GM18511 (cell line): ENCODE results near the gene XRCC5.

Experiments used
- ATAC-seq: cut with Tn5 transposase; IDR thresholded peaks from one replicate; pipeline ENCODE4 v1.9.1; 2021; ENCODE audit warnings: mild to moderate bottlenecking, moderate library complexity; ENCODE audit not compliant: unreplicated experiment

XRCC5 gene

DNA sequence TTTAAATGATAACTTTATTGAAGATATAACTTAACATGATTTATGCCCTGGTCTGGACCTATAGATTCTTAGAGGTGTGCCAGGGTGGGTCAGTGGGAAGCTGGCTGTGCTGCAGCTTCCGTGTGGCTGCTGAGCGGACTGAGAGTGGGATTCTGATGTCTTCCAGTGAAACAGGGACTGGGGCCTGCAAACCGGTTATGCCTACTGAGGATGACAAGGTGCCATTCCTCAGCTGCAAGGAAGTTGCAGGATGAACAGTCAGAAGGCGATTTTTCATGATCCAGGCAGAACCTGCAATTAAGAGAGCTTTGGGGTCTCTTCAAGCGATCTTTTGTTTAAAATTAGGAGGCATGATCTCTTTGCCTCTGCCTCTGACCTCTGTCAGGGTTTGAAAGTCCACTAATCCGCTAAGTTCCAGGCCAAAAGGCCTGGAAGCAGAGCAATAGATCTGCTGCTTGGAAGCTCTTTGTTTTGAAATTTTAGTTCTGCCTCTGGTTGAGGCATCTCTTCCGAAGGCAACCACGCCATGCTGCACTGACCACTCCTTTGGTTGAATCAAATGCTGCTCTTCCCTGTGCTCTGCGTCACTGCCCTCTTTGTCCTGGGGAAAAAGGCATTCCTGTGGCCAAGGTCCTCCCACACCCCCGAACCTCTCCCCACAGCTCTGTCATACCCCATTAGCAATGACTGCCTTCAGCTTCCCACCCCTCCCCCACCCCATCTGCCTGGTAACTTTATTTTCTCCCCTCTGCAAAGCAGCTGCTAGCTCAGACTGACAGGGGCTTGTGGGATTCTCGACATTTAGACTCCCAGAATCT is 25.5 kb upstream of the XRCC5 start:
- no peak for ATAC-seq

DNA sequence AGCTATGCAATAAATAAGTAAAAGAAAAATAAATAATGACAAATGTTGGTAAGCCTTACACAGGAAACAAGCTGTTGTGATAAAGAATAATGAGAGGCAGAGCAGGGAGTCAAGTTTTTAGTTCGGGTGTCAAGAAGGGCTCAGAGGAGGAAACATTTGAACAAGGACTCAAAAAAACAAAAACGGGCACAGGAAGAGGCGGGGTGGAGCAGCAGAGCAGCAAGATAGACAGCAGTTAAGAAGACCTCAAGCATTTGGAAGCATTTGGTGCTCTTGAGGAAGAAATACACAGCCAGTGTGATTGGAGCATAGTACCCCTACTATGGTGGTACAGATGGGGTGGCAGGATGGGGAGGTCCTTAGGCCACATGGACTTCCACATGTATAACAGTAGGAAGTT is 24.6 kb upstream of the XRCC5 start:
- no peak for ATAC-seq

DNA sequence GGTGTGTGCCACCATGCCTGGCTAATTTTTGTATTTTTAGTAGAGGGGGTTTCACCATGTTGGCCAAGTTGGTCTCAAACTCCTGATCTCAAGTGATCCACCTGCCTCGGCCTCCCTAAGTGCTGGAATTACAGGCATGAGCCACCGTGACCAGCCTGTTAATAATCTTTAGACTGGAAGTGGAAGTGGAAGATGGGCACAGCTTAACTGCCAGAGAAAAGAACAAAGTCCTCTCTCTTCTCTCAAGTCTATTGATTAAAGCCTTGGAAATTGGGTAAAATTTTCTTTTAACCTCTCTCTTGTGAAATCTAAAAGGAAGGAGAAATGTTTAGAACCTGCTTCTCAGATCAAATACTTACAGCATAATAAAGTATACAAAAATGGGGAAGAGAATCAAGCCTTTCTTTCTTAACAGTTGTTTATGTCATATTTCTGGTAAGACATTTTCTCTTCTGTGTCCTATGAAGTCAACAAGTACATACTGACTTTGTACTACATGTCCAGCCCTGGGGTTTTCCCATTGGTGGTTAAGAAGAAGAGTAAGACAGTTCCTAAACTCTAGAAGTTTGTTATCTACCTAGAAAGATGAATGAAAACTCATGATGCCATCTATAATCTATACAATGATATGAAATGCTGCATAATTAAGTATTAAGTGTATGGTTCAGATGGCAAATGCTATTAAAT is 22.8 kb upstream of the XRCC5 start:
- no peak for ATAC-seq

DNA sequence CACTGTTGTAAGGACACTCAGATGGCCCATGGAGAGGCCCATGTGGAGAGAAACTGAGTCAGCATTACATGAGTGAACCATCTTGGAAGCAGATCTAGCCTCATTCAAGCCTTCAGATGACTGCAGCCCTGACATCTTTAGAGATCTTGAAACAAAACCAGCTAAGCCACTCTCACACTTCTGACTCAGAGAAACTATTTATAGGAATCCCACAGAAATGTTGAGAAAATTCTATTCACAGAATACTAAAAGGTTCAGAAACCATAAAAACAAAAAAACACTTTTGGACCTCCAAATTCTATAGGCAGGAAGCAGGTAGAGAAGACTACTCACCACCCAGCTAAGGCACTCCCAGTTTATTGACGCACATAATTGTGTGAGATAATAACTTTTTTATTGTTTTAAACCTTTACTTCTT is 18.8 kb upstream of the XRCC5 start:
- ATAC-seq = peak; percentile 70

DNA sequence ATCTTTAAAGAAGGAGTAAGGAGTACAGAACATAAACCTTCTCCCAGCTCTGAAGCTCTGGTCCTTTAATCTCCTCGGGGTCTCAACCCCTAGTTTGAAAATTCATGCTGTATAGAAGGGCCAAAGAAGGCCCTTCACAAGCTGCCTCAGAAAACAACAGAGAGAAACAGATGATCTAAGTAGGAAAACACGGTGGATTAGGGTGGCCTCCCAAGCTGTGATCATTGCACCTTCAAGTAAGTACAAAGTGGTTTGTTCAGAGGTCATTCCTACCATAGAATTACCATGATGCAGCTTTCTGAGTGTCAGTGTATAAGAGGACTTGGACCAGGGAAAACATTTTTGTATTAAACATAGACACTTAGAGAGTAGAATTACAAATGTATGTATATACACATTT is 16.5 kb upstream of the XRCC5 start:
- no peak for ATAC-seq

DNA sequence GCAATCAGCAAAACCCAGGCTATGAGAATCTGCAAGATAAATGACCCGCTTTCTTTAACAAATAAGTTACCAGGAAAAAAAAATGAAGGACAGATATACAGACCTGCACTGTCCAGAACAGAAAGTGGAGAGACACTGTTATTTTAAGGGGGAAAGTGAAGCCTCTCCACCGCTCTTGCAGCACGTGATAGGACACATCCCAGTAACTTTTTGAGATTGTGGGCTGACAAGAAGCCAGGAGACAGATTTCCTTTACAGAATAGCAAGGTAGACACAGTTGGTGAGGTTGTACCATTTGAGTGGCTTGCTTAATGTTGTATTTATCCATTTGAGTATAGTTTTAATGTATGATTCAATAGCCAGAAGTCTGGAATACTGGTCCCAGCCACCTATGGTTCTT is 14.4 kb upstream of the XRCC5 start:
- no peak for ATAC-seq

DNA sequence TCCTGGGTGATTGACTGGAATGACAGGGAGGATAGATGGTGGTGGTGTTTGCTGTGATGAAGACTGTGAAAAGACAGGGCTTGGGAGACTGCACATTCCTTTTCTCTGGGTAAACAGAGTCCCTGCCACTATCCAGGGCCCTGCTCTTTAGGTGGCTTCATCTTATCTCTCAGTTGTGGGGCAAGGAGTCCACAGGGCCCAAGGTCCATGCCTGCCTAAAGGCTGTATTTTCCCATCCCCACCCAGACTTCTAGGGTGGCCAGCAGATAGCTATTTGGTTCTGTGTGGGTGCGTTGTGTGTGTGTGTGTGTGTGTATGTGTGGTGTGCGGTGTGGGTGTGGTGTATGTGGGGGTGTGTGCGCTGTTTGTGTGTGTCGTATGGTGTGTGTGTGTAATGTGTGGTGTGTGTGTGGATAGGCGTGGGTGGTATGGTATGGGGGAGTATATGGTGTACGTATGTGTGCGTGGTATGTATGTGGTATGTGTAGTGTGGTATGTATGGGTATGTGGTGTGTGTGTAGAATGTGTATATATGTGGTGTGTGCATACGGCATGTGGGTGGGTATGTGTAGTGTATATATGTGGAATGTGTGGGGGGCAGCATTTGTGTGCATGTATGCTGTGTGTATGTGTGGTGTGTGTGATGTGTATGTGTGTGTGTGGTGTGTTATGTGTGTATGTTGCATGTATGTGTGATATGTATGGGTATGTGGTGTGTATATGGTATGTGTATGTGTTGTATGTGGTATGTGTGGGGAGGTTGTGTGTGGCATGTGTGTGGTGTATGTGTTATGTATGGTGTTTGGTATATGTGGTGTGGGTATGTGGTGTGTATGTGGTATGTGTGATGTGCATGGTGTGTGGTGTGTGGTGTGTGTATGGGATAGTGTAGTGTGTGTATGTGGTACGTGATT is 10.5 kb upstream of the XRCC5 start:
- ATAC-seq = no peak

DNA sequence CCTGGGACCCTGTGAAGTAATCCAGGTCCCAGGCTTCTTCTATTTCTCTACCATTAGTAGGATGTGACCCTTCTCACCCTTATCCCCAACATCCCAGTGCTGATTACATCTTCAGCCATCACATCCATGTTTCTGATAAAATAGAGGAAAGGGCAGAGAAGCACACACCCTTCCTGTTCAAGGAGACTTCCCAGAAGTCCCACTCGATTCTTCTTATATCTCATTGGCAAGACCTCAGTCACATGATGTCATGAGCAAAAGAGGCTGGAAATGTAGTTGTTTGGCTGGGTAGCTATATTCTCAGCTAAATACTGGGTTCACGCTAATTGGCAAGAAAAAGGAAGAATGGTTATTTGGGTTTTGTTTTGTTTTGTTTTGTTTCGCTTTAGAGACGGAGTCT is 8.0 kb upstream of the XRCC5 start:
- ATAC-seq = no peak

DNA sequence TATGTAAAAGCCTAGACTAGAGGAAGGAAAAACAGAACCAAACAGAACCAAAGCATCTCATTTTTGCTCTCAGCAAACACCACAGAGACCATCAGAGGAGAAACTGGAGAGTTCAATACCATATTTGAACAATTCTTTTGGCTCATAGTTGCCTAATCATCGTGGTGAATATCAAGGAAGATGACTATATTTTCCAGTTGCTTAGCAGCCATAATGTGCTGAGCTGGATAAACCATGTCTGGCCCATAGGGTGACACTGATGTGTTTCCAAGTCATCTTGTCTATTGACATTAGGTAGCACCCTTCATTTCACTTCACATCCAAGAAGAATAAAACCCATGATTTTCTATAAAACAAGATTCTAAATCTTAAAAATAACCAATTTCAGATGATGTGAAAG is 5.9 kb upstream of the XRCC5 start:
- no peak for ATAC-seq

DNA sequence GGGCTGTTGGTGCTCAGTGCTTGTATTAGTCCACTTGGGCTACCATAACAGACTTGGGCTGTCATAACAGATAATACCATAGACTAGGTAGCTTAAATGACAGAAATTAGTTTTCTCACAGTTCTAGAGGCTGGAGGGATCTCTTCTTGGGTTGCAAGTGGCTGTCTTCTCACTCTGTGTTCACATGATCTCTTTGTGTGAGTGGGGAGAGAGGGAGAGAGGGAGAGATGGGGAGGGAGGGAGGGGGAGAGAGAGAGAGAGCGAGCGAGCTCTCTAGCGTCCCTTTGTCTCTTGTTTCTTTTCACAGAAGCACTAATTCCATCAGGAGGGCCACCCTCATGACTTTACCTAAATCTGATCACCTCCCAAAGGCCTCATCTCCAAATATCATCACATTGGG is 4.5 kb upstream of the XRCC5 start:
- ATAC-seq = no peak

DNA sequence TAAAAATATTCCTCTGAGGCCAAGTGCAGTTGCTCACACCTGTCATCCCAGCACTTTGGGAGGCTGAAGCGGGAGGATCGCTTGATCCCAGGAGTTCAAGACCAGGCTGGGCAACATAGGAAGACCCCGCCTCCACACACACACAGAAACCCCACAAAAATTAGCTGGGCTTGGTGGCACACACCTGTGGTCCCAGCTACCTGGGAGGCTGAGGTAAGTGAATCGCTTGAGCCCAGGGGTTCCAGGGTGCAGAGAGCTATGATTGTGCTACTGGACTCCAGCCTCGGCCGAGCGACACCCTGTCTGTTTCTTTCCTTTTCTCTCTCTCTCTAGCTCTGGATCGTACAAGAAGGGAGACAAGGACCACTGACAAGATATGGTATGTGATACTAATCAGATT is 1.8 kb upstream of the XRCC5 start:
- no peak for ATAC-seq

DNA sequence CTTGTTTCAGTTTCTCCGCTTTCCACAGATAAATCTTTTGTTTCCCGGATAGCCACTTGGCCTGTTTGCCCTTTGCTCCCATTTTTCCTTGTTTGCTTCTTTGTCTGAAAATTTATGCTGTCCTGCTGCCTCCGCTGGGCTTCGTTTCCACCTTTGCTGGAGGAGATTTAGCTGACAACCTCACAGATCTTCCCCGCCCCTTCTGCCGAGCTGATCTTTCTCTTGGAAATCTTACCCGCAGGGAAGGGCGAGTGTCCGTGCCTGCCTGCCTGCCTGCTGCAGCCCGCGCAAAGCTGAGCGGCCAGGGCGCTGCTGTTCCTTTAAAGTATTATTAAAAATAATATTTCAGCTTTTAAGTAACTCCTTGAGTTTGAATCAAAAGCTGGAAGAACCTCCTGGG is 1.4 kb upstream of the XRCC5 start:
- no peak for ATAC-seq

DNA sequence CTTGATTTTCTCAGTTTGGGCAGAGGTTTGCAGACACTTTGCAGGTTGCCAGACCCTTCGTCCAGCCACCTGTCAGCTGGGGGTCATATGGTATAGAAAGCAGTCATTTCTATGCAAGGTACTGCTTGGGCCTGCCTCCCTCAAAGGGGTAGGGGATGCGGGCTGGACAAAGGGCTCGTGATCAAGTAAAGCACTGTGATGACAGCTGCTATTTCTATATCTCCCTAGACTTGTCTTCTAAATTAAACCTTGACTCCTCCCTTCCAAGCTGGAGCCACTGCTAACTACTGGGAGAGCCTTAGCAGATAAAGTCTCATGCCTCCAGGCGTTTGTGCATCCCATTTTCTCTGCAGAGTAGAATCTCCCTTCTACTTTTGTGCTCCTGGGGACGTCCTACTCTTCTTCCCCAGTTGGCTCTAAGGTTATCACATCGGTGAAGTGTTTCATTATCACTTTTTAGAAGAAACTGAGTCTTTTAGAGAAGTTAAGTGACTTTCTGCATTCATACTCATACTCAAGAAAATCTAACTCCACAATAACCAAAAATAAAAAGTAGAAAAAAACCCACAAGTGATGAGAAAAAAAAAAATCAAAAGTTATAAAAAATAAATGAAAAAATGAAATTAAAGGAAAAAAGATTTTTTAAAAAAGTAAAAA is 710 bp upstream of the XRCC5 start:
- ATAC-seq = no peak

DNA sequence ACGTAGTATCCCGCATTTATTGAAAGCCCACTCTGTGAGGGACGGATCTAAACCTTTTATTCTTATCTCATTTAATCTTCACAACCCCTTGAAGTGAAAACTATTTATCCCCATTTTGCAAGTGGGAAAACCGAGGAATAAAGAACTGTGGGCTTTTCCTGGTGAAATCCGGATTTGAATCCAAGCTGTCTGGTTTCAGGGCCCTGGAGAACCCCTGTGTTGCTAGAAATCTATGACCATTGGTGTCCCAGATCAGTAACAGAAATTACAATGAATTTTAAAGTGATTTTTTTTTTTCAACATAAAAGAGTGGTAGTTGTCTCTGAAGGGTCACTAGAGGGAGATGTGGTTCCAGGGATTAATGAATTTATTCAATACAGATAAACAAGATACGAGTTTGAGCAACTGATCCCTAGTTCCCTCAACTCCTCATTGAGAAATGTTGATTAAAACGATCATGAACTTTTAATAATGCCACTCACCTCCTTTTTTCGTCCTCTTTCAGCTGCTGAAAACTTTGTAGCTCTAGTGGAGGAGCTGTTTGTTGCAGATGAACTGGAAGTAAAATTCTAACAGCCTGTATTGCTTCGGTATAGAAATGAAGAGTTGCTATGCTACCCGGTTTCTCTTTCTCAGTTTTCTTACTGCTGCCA is 940 bp downstream of the XRCC5 start:
- ATAC-seq = no peak

DNA sequence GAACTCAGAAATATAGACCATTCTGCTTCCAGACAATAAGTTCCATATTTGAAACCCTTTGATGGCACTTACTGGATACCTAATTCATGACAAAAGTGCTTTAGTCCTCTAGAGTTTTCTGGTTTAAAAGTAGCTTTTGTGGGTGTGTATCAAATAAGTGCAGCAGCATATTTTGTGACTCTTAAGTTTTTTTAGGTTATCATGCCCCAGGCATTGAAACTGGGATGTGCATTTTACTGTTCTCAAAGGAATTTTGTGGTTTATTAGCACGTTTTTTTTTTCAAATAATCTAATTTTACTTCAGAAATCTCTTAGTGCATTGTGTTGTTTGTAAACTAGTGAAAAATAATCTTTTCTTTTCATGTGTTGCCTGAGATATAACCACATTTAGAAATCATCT is 1.5 kb downstream of the XRCC5 start:
- no peak for ATAC-seq

DNA sequence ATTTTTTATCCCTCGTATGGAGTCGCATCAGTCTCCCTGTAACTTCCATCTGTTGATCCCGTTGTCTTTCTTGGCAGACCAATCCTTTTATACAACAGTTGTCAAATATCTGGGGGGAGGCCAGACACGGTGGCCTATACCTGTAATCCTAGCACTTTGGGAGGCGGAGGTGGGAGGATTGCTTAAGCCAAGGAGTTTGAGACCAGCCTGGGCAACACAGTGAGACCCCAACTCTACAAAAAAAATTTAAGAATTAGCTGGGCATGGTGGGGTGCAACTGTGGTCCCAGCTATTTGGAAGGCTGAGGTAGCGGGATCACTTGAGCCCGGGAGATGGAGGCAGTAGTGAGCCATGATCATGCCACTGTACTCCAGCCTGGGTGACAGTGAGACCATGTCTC is 2.0 kb downstream of the XRCC5 start:
- no peak for ATAC-seq

DNA sequence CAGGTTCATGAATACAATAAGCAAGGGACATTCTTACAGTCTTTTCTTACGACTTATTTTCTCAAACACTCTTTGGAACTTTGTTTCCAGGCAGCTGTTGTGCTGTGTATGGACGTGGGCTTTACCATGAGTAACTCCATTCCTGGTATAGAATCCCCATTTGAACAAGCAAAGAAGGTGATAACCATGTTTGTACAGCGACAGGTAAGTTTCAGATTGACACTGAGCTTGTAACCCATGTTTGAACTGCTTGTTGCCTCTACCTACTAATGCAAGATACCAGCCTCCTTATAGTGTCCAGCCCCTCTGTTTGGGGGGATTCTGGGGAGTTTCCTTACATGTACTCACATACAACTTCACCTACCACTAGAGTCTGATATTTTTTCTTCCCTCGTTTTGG is 3.8 kb downstream of the XRCC5 start:
- no peak for ATAC-seq

DNA sequence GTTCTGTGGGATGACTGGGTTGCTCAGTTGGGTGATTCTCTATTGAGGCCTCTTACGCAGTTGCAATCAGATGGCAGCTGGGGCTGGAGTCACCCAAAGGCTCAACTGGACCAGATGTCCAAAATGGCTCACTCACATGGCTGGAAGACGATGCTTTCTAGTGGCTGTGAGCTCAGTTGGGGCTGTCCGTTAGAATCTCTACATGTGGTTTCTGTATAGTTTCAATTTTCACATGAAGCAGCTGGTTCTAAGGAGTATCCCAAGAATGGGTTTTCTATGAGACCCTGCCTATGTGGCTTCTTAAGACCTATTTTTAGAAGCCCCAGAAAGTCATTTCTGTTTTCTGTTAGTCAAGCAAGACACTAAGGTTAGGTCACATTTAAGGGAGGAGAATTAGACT is 4.4 kb downstream of the XRCC5 start:
- ATAC-seq = peak; percentile 70

DNA sequence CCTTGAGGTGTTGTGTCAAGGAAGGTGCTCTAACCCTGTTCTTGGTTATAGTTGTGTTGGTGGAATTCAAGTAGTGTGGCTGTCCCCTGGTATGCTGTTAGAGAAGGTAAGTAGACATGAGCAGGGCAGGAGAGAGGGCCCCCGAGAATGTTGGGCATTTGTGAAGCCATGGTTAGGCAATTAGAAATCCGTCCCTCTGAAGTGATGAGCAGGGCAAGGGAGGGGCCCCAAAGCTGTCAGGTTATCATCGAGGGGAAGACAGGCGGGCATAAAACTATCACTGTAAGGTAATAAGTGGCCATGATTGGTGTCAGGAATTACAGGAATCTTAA is 5.2 kb downstream of the XRCC5 start:
- peak; percentile 2 for ATAC-seq

DNA sequence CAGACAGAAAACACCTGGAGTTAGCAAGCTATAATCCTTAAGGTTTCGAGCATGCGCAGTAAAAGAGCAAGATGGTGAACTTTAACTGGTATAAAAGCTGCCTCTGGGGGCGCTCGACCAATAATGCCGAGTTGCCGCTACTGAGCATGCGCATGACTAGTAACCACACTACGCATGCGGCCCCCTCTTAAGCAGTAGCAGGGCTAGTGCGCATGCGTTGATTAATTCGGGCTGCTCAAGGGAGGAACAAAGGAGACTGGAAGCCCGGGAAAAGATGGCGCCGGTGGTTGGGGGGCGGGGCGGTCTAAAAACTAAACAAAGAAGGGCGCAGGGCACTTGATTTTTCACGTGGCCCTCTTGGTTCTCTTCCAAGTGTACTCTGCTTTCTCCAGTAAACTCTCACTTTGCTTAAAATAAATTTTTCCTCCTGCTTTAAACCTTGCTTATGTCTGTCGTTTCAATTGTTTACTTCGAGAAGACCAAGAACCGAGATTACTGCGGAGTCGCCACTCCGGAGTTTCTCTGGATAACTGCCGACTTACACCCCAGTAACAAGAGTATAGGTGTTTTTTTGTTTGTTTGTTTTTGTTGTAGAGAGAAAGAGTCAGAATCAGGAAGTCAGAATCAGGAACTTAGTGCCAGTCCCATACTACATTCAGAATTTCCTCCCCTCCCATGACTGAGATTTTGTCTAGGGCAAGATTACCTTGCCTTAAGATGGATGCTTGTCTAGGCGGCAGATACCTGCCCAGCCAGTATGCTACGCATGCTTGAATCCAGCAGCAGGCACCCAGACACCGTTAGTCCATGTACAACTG is 5.8 kb downstream of the XRCC5 start:
- ATAC-seq = peak; percentile 57
